ACC112 (cell line): ENCODE results near the gene SLC38A8.

Experiments
- H2AFZ ChIP-seq: fragments of 200-600 bp; sonication (generic); one replicate; pipeline ENCODE4 v1.6.0; 2017; ENCODE audit warnings: antibody characterized with exemption, low read length; ENCODE audit not compliant: unreplicated experiment
- H3K27ac ChIP-seq: fragments of 200-600 bp; sonication (generic); 2 replicates; pipeline ENCODE4 v1.5.1; 2014; ENCODE audit warnings: low read depth, mild to moderate bottlenecking, antibody characterized with exemption, low read length, moderate library complexity
- H3K27me3 ChIP-seq: fragments of 200-600 bp; sonication (generic); 2 replicates; pipeline ENCODE4 v1.6.1; 2014; ENCODE audit warnings: mild to moderate bottlenecking, antibody characterized with exemption, low read length, moderate library complexity, mixed read lengths; ENCODE audit not compliant: insufficient read depth
- H3K36me3 ChIP-seq: fragments of 200-600 bp; sonication (generic); 2 replicates; pipeline ENCODE4 v1.6.1; 2016; ENCODE audit warnings: mild to moderate bottlenecking, antibody characterized with exemption, low read length, moderate library complexity, mixed read lengths; ENCODE audit not compliant: insufficient read depth
- H3K4me1 ChIP-seq: fragments of 200-600 bp; sonication (generic); one replicate; pipeline ENCODE4 v1.6.1; 2016; ENCODE audit warnings: low read length, mixed read lengths; ENCODE audit not compliant: insufficient read depth, unreplicated experiment, control insufficient read depth
- H3K4me3 ChIP-seq: fragments of 200-600 bp; sonication (generic); 2 replicates; pipeline ENCODE4 v1.5.1; 2014; ENCODE audit warnings: mild to moderate bottlenecking, low read depth, low read length
- H3K79me2 ChIP-seq: fragments of 200-600 bp; sonication (generic); one replicate; pipeline ENCODE4 v1.6.0; 2016; ENCODE audit warnings: low read length; ENCODE audit not compliant: control insufficient read depth, unreplicated experiment, insufficient read depth

Gene SLC38A8

GRCh38 chr16:83979441-83979840, 63.2 kb downstream of the SLC38A8 start:
- Histone ChIP-seq H3K79me2 (no peaks in the 10 kb centered on the region), H2AFZ (no peak overlapping the region), H3K27ac (no peak overlapping the region), H3K36me3 (no peaks in the 10 kb centered on the region), H3K27me3 (no peaks in the 10 kb centered on the region), H3K4me1 (no peaks in the 10 kb centered on the region), H3K4me3 (no peak overlapping the region)

GRCh38 chr16:83978401-83978904, 64.1 kb downstream of the SLC38A8 start:
- Histone ChIP-seq H3K27me3 (no peaks in the 10 kb centered on the region), H3K27ac (no peak overlapping the region), H3K36me3 (no peaks in the 10 kb centered on the region), H3K79me2 (no peaks in the 10 kb centered on the region), H2AFZ (no peak overlapping the region), H3K4me3 (no peak overlapping the region), H3K4me1 (no peaks in the 10 kb centered on the region)

GRCh38 chr16:83977056-83977815, 65.4 kb downstream of the SLC38A8 start:
- Histone ChIP-seq H3K79me2 (no peaks in the 10 kb centered on the region), H3K36me3 (no peaks in the 10 kb centered on the region), H3K4me1 (no peaks in the 10 kb centered on the region), H3K27ac (no peak overlapping the region), H2AFZ (no peak overlapping the region), H3K4me3 (no peak overlapping the region), H3K27me3 (no peaks in the 10 kb centered on the region)

- Histone ChIP-seq H3K36me3 (no peaks in the 10 kb centered on the region), H3K4me3 (no peak overlapping the region), H2AFZ (no peak overlapping the region), H3K4me1 (no peaks in the 10 kb centered on the region), H3K27me3 (no peaks in the 10 kb centered on the region), H3K79me2 (no peaks in the 10 kb centered on the region), H3K27ac (no peak overlapping the region)
Observed at GRCh38 chr16:83975590-83976260, 66.9 kb downstream of the SLC38A8 start.

GRCh38 chr16:83974475-83974874, 68.1 kb downstream of the SLC38A8 start:
- Histone ChIP-seq H3K4me3 (no peak overlapping the region), H3K36me3 (no peaks in the 10 kb centered on the region), H3K4me1 (no peaks in the 10 kb centered on the region), H3K27ac (no peak overlapping the region), H3K27me3 (no peaks in the 10 kb centered on the region), H3K79me2 (no peaks in the 10 kb centered on the region), H2AFZ (no peak overlapping the region)

DNA sequence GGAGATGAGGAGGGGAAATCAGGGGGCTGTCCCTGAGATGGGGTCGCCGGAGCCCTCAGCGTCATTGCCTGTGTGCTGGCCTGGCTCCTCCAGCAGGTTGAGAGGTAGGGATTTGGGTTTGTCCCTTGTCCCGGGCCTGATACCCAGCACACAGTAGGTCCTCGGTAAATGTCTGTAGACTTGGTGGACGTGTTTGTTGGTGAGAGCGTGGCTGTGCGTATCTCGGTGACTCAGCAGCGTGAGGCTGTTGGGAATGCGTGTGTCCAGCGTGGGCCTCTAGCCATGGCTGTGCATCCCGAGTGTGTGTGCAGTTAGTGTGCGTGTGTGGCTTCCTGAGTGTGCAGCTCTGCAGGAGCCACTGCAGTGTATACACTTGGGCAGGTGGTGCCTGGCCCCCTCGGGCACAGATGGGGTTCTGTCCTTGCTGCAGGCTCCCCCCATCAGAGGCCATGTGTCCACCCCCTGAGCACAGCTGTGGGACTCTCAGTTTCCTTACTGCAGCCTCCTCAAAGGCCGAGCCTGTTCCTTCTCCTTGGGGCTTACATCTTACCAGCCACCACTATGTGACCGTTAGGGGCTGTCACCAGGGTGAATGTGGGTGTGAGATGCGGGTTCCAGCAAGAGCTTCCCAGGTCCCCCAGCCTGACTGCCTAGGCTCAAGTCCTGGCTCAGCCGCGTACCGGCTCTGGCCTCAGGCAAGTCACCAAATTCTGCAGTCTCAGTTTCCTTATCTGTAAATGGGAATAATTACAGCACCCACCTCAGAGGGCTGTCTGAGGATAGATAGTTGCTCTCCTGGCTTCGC, 68.8 kb downstream of the SLC38A8 start:
- H3K27me3 ChIP-seq = peaks cover 5% of the 10 kb centered on the region; the same call in 1 of the 2 replicates
- H3K36me3 ChIP-seq = no peaks in the 10 kb centered on the region

GRCh38 chr16:83973077-83973476, 69.5 kb downstream of the SLC38A8 start:
- Histone ChIP-seq H3K79me2 (no peaks in the 10 kb centered on the region), H2AFZ (no peak overlapping the region), H3K4me3 (no peak overlapping the region), H3K36me3 (no peaks in the 10 kb centered on the region), H3K27me3 (peaks cover 6% of the 10 kb centered on the region; the same call in 1 of the 2 replicates), H3K27ac (no peak overlapping the region), H3K4me1 (no peaks in the 10 kb centered on the region)

More for the DNA sequence above, 68.8 kb downstream of the SLC38A8 start:
- Histone ChIP-seq H3K79me2 (no peaks in the 10 kb centered on the region), H2AFZ (no peak overlapping the region), H3K4me3 (no peak overlapping the region), H3K27ac (no peak overlapping the region), H3K4me1 (no peaks in the 10 kb centered on the region)

DNA sequence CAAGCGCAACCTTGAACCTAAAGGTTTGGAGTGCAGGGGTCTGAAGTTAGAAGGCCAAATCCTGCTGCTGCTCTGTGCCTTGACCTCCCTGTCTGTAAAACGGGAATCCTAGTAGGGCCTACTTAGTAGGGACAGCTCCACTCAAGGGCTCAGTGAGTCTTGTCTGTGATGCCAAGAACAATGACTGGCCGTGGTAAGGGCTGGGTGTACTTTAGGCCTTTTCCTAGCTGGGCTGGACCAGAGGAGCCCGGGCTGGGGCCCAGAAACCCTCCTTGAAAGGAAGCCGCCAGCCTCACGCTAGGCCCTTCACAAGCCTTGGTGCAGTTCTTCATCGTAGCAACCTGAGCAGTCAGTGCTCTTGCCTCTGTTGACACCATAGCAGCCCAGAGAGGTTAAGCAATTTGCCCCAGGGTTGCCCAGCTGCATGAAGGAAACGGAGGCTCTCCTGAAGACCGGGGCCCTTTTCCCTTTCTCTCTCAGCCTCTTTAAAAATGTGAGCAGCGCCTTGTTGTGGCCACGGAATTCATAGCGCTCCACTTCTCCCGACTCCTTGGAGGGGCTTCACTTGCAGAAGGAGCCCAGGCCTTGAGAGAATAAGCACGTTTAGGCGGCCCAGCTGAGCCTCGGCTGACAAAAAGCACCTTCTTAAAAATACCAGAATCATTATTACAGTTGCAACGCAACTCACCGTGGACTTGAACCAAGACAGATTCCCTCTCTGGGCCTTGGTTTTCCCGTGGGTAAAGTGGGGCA, 70.2 kb downstream of the SLC38A8 start:
- H3K27ac ChIP-seq = no peak overlapping the region
- H3K36me3 ChIP-seq = no peaks in the 10 kb centered on the region
- peaks cover 6% of the 10 kb centered on the region; the same call in 1 of the 2 replicates for H3K27me3 ChIP-seq
- no peaks in the 10 kb centered on the region for H3K79me2 ChIP-seq
- H2AFZ ChIP-seq = no peak overlapping the region
- H3K4me1 ChIP-seq = no peaks in the 10 kb centered on the region
- H3K4me3 ChIP-seq = no peak overlapping the region

DNA sequence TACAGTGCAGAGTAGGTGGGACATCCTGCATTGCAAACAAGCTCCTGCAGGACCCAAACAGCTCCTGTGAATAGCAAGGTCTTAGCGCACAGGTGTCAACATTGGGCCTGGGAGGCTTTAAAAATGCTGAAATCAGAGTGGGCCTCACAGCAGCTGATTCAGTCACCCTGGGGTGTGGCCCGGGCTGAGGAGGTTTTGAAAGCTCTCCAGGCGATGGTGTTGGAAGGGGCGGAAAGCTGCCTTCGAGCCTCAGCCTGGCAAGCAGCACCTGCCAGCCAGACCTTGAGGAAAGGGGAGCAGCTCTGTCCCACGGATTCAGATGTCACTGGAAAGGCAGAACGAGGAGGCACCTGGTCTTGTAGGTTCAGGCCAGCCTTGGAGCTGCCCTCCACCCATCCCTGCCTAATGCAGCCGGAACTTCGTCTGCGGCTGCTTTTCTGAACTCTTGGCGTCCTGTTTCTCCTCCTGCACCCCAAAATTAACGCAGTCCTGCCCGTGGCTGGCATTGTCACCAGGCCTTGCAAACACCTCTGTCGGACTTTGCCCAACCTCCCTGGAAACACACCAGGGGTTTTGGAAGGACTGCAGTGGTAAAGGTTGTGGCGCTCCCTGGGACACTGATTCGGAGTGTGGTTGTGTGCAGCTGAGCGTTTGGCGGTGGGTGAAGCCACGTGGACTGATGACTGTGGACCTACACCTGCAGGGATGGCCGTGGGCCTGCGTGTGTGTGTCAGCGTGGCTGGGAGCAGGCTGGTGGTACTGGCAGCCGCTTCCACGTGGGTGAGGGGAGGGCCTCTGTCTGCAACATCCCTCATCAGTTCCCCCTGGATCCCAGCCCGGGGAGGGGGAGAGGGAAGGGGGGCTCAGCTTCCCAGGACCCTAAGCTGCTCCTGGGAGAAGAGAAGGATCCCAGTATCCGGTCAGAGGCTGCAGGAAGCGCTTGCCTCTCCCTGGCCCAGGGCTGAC, 71.1 kb downstream of the SLC38A8 start:
- Histone ChIP-seq H3K27ac (no peak overlapping the region), H3K27me3 (peaks cover 6% of the 10 kb centered on the region; the same call in 1 of the 2 replicates)

More for the DNA sequence above, 71.1 kb downstream of the SLC38A8 start:
- Histone ChIP-seq H3K4me3 (no peak overlapping the region), H3K4me1 (no peaks in the 10 kb centered on the region), H3K36me3 (no peaks in the 10 kb centered on the region), H2AFZ (no peak overlapping the region), H3K79me2 (no peaks in the 10 kb centered on the region)
